CD4-positive, alpha-beta T cell (primary cell): ENCODE measurements around the gene ZDBF2. TPM values are rescaled to one million over a fixed set of nuclear protein-coding genes. Genes with fewer than 3 reads are reported as not detected.
A peak's percentile ranks its signal among the peaks of the same experiment; 100 is the strongest.

ENCODE experiments used
- ATAC-seq: fragments of 200-7000 bp; cut with Tn5 transposase; one replicate; pipeline ENCODE4 v1.10.0; 2022; ENCODE audit warnings: mild to moderate bottlenecking; ENCODE audit not compliant: poor library complexity
- CTCF ChIA-PET: fragments of 350-600 bp; sonication (Branson Sonifier 250); formaldehyde crosslinking; loops from one replicate; lab custom pipeline; 2021; ENCODE audit warnings: antibody characterized with exemption, inconsistent platforms; lab: Charles Lee
- POLR2A ChIA-PET: fragments of 350-600 bp; sonication (Branson Sonifier 250); formaldehyde crosslinking; loops from one replicate; lab custom pipeline; 2021; ENCODE audit warnings: antibody characterized with exemption, inconsistent platforms; lab: Charles Lee
- DNase-seq, 14 experiments: peaks; one replicate each; pipeline ENCODE4 v3.0.0-alpha.2; 2013 to 2020; ENCODE audit warnings: mixed read lengths in 2 of 14
- H3K27ac ChIP-seq, 2 donors: one replicate each; pipeline versions ENCODE4 v1.5.1 to v1.7.0; 2013; ENCODE audit warnings: low read length in 2 of 2, low read depth in 1 of 2, mild to moderate bottlenecking in 1 of 2
- H3K27me3 ChIP-seq, 2 experiments: 1 replicate in 1 of 2; 2 replicates in 1 of 2; pipeline versions ENCODE4 v1.6.1 to v1.7.0; 2013; ENCODE audit warnings: low read length in 2 of 2, control low read depth in 1 of 2, mild to moderate bottlenecking in 1 of 2, moderate library complexity in 1 of 2; ENCODE audit not compliant: insufficient read depth in 2 of 2, control insufficient read depth in 1 of 2
- H3K36me3 ChIP-seq: one replicate; pipeline ENCODE4 v1.6.1; 2013; ENCODE audit warnings: low read length, control low read depth; ENCODE audit not compliant: insufficient read depth
- H3K4me1 ChIP-seq: one replicate; pipeline ENCODE4 v1.6.1; 2013; ENCODE audit warnings: low read length, control low read depth; ENCODE audit not compliant: insufficient read depth
- H3K4me3 ChIP-seq: one replicate; pipeline ENCODE4 v1.5.1; 2013; ENCODE audit warnings: mild to moderate bottlenecking, low read length, moderate library complexity
- H3K9me3 ChIP-seq, 2 experiments: 1 replicate in 1 of 2; 2 replicates in 1 of 2; pipeline versions ENCODE4 v1.6.1 to v1.7.0; 2013; ENCODE audit warnings: low read length in 2 of 2, mild to moderate bottlenecking in 2 of 2, control low read depth in 1 of 2, moderate library complexity in 1 of 2; ENCODE audit not compliant: control insufficient read depth in 1 of 2, insufficient read depth in 1 of 2
- H3K27ac Mint-ChIP-seq: one replicate; pipeline ENCODE4 v1.8.0; 2020; ENCODE audit warnings: mixed read lengths
- H3K27me3 Mint-ChIP-seq: one replicate; pipeline ENCODE4 v1.8.0; 2021; ENCODE audit warnings: mixed read lengths
- H3K36me3 Mint-ChIP-seq: one replicate; pipeline ENCODE4 v1.8.0; 2021; ENCODE audit warnings: low read depth, mixed read lengths
- H3K4me1 Mint-ChIP-seq: one replicate; pipeline ENCODE4 v1.8.0; 2021; ENCODE audit warnings: low read depth, mixed read lengths
- H3K4me3 Mint-ChIP-seq: one replicate; pipeline ENCODE4 v1.8.0; 2020; ENCODE audit warnings: mild to moderate bottlenecking, mixed read lengths
- H3K9me3 Mint-ChIP-seq: one replicate; pipeline ENCODE4 v1.8.0; 2020; ENCODE audit warnings: mixed read lengths
- intact Hi-C, 2 experiments: fragments of 100-400 bp; cut with DNase I in 1 of 2; cut with micrococcal nuclease in 1 of 2; formaldehyde crosslinking; loops; one replicate each; pipeline versions ENCODE4 v1.15.1 to v1.9.0; 2023 to 2025; cut with DNase I, micrococcal nuclease
- total RNA-seq, 174 experiments: library from RNA in 2 of 174; stranded (reverse) in 2 of 174; gene quantifications; one replicate each; pipeline ENCODE4 v1.2.3 and lab custom pipeline; 2021 to 2026
- TF ChIP-seq, protein P1 (sequence below): fragments of 200-600 bp; IDR thresholded peaks from one replicate; pipeline ENCODE4 v1.8.0; 2022; ENCODE audit warnings: antibody characterized with exemption, mild to moderate bottlenecking

The ZDBF2 gene
- total RNA-seq, 2 experiments from 2014 or later: 28.7 to 29.7 TPM

DNA sequence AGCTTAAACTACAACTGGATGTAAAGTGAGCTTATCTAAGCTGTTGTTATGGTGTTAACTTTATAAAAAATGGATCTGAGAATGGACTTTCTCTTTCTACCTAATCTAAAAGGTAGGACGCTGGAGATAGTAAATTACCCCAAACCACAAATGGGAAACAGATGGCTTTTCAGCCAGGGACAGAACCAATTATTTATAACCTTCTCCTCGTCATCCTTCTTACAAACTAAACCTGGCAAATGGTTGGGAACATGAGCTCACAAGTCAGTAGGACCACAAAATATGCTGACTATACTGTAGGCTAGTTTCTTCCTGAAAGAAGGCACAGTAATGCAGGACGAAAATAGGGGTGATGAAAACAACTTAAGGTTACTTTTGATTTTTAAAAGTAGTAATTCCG is 32.7 kb upstream of the ZDBF2 start:
- Mint-ChIP-seq H3K27me3 (peaks cover 14% of the 10 kb centered on the region), H3K9me3 (no peaks in the 10 kb centered on the region), H3K4me3 (no peak overlapping the region), H3K4me1 (no peaks in the 10 kb centered on the region), H3K27ac (no peak overlapping the region), H3K36me3 (no peaks in the 10 kb centered on the region)
- H3K36me3 ChIP-seq: no peaks in the 10 kb centered on the region
- H3K4me1 ChIP-seq: no peaks in the 10 kb centered on the region
- TF ChIP-seq, protein P1, sequence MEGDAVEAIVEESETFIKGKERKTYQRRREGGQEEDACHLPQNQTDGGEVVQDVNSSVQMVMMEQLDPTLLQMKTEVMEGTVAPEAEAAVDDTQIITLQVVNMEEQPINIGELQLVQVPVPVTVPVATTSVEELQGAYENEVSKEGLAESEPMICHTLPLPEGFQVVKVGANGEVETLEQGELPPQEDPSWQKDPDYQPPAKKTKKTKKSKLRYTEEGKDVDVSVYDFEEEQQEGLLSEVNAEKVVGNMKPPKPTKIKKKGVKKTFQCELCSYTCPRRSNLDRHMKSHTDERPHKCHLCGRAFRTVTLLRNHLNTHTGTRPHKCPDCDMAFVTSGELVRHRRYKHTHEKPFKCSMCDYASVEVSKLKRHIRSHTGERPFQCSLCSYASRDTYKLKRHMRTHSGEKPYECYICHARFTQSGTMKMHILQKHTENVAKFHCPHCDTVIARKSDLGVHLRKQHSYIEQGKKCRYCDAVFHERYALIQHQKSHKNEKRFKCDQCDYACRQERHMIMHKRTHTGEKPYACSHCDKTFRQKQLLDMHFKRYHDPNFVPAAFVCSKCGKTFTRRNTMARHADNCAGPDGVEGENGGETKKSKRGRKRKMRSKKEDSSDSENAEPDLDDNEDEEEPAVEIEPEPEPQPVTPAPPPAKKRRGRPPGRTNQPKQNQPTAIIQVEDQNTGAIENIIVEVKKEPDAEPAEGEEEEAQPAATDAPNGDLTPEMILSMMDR: no peak
- ChIA-PET CTCF (no interaction called here), POLR2A (no interaction called here)
- H3K9me3 ChIP-seq: no peaks in the 10 kb centered on the region
- H3K4me3 ChIP-seq: no peak overlapping the region
- no peak overlapping the region for H3K27ac ChIP-seq
- H3K27me3 ChIP-seq: peaks cover 0 to 3% of the 10 kb centered on the region in 2 experiments
- ATAC-seq: no peak
- no peak for DNase-seq
- intact Hi-C loops: no loop called here

DNA sequence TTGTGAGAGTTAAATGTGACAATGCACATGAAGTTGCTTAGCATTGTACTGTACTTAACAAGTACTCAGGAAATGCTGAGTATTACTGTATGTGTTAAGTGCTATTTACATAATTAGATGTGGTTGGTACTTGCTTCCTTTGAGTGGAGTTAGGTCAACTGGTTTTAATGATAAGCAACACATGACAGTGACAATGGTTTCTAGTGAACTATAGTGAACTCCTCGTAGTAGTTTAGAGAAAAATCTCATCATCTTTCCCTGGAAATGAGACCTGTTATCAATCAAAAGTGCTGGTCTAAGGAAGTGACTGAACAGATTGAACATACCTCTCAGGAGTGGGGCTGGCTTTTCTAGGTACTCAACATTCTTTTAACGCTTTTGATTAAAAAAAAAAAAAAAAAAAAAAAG is 29.2 kb upstream of the ZDBF2 start:
- POLR2A ChIA-PET: no interaction called here
- Histone ChIP-seq H3K36me3 (no peaks in the 10 kb centered on the region), H3K27ac (no peak overlapping the region)

GRCh38 chr2:206250041-206250897 is 24.2 kb upstream of the ZDBF2 start:
- peak overlapping the region; percentile 39 for H3K4me3 ChIP-seq
- Mint-ChIP-seq H3K4me1 (peaks cover 5% of the 10 kb centered on the region), H3K27me3 (peaks cover 70% of the 10 kb centered on the region), H3K27ac (no peak overlapping the region), H3K9me3 (no peaks in the 10 kb centered on the region), H3K4me3 (peak overlapping the region; percentile 74), H3K36me3 (no peaks in the 10 kb centered on the region)
- peaks cover 3% of the 10 kb centered on the region for H3K4me1 ChIP-seq
- ChIA-PET POLR2A (interaction anchor here (0.7 kb wide), 1 partner anchor 198 kb away, joined by 3 read pairs; no protein-coding TSS in a partner anchor), CTCF (interaction anchor here (0.7 kb wide), 1 partner anchor 307 kb away, joined by 3 read pairs; no protein-coding TSS in a partner anchor)
- H3K36me3 ChIP-seq: no peaks in the 10 kb centered on the region
- intact Hi-C loops: no loop called here
- peaks cover 4 to 16% of the 10 kb centered on the region in 2 experiments for H3K9me3 ChIP-seq
- H3K27me3 ChIP-seq: peaks cover 28 to 36% of the 10 kb centered on the region in 2 experiments
- peak in 1 of 14 experiments; percentile 26 for DNase-seq
- TF ChIP-seq, protein P1: no peak
- H3K27ac ChIP-seq: no peak overlapping the region
- ATAC-seq: peak; percentile 56

More for the DNA sequence above, 29.2 kb upstream of the ZDBF2 start:
- no peak overlapping the region for H3K4me3 Mint-ChIP-seq
- peaks cover 4% of the 10 kb centered on the region for H3K4me1 Mint-ChIP-seq
- intact Hi-C loops: no loop called here
- Histone ChIP-seq H3K4me3 (no peak overlapping the region), H3K4me1 (no peaks in the 10 kb centered on the region), H3K9me3 (no peaks in the 10 kb centered on the region), H3K27me3 (peaks cover 0 to 3% of the 10 kb centered on the region in 2 experiments)
- ATAC-seq (no peak), DNase-seq (no peak)
- H3K36me3 Mint-ChIP-seq: no peaks in the 10 kb centered on the region
- no peaks in the 10 kb centered on the region for H3K9me3 Mint-ChIP-seq
- no peak overlapping the region for H3K27ac Mint-ChIP-seq
- TF ChIP-seq, protein P1: no peak
- H3K27me3 Mint-ChIP-seq: peaks cover 32% of the 10 kb centered on the region
- CTCF ChIA-PET: interaction anchor here (0.7 kb wide), 1 partner anchor 1819 kb away, joined by 3 read pairs; no protein-coding TSS in a partner anchor
